T-helper 22 cell (primary cell): ENCODE results near the gene RFTN1.

Experiments
- DNase-seq: peaks from one replicate; pipeline ENCODE4 v3.0.0-alpha.2; 2020; ENCODE audit warnings: low read depth

RFTN1 gene

GRCh38 chr3:16464511-16465148 lies 48.9 kb downstream of the RFTN1 start:
- no peak for DNase-seq

GRCh38 chr3:16463914-16464313 lies 49.6 kb downstream of the RFTN1 start:
- no peak for DNase-seq

- no peak for DNase-seq
These were observed 50.4 kb downstream of the RFTN1 start for GRCh38 chr3:16463119-16463518.

DNA sequence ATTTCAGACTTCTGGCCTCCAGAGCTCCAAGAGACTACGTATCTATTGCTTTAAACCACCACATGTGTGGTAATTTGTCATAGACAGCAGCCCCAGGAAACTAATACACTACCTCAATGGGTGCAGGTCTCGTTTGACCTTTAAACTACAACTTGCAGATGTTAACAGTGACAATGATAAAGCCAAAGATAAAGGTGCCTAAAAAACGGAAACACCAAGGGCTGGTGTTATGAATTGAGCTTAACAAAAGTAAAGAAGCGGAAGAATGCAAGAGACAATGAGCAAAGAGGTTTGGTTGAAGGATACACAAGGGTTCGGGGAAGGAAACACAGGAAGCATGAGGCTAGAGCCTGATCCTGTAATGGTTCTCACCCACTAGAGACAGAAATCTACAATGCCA lies 50.8 kb downstream of the RFTN1 start:
- no peak for DNase-seq

DNA sequence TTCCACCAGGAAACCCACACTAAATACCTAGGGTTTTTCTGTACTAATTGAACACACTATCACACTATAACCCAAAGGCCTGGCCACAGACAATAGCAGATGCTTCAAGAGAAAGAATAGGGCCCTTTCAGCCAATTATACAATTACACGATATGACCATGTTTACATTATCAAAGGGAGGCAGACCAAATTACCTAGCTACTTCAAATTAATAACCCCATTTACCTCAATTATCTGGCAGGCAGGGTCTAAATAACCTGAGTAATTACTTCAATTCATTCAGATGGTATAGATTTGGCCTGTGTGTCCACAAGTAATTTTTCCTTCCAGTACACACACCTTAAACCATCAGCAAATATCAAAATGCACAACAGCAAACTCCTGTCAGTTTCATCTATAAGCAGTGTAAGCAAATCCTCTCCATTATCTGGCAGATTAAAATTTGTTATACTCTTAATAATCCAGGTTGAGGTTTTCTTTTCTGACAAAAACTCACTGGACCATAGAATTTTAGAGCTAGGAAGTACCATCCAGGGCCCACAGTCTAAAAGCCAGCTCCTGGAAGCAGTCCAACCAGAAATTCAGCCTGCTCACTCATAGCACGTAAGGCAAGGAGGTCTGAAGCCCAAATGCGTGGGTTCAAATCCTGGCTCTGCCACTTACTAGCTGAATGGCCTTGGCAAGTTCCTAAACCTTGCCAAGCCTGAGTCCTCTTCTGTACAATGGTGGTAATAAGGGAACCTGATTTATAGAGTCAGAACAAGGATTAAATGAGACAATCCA lies 51.8 kb downstream of the RFTN1 start:
- DNase-seq: no peak

GRCh38 chr3:16460886-16461285 lies 52.6 kb downstream of the RFTN1 start:
- no peak for DNase-seq

DNA sequence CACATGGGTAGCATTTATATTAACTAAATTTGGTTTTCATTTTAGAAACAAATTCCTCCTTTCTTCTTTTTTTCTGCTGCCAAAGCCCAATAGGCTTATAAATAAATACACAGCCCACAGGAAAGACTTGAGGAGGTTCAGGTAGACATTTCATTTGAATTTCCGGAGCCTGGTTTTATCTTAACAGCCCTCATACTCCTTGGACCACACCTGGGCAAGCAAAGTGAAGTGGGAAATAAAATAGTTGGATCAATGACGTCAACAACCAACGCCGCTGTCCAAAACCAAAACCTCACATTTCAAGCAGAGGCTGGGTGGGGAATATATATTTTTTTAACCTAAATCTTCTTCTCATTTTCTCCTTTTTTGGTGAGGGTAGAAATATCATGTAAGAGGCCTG lies 53.2 kb downstream of the RFTN1 start:
- DNase-seq: no peak

GRCh38 chr3:16456784-16457415 lies 56.6 kb downstream of the RFTN1 start:
- no peak for DNase-seq

- DNase-seq: no peak
These were observed 57.5 kb downstream of the RFTN1 start for GRCh38 chr3:16455966-16456365.

GRCh38 chr3:16455001-16455400 lies 58.5 kb downstream of the RFTN1 start:
- no peak for DNase-seq

GRCh38 chr3:16452261-16452660 lies 61.2 kb downstream of the RFTN1 start:
- no peak for DNase-seq

GRCh38 chr3:16449369-16449768 lies 64.1 kb downstream of the RFTN1 start:
- DNase-seq: no peak

- no peak for DNase-seq
These were observed 64.8 kb downstream of the RFTN1 start for GRCh38 chr3:16448639-16449070.

GRCh38 chr3:16447135-16447534 lies 66.4 kb downstream of the RFTN1 start:
- no peak for DNase-seq

GRCh38 chr3:16444344-16444743 lies 69.2 kb downstream of the RFTN1 start:
- DNase-seq: no peak

DNA sequence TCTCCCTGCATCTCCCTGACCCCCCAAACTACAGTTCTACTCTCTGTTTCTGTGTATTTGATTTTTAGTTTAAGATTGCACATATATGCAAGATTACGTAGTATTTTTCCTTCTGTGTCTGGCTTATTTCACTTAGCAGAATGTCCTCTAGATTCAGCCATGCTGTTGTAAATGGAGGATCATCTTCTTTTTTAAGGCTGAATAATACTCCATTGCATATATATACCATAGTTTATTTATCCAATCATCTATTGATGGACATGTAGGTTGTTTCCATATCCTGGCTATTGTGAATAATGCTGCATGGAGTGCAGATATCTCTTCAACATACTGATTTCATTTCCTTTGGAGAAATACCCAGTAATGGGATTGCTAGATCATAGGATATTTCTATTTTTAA lies 70.8 kb downstream of the RFTN1 start:
- no peak for DNase-seq

DNA sequence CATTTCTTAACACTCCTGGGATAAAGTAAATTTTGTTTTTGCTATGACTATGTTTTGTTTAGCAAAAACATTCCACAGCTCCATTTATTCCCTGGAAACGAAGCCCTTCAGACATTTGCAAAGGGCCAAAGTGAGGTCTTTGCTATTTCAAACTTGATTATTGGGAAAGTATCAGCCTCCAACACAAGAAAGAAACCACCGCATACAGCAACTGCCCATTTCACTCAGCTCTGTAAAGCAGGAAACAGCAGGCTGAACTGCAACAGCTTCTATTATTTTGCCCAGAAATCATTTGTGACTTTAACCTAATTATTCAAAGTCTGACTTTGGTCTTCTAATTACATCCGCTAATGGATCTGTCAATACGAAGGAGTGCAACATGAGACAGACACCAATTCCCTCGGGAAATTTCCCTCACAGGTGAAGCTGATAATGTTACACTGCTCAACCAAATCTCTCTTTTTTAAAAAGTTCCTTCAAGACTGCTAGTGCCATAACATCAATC lies 72.1 kb downstream of the RFTN1 start:
- DNase-seq: no peak

DNA sequence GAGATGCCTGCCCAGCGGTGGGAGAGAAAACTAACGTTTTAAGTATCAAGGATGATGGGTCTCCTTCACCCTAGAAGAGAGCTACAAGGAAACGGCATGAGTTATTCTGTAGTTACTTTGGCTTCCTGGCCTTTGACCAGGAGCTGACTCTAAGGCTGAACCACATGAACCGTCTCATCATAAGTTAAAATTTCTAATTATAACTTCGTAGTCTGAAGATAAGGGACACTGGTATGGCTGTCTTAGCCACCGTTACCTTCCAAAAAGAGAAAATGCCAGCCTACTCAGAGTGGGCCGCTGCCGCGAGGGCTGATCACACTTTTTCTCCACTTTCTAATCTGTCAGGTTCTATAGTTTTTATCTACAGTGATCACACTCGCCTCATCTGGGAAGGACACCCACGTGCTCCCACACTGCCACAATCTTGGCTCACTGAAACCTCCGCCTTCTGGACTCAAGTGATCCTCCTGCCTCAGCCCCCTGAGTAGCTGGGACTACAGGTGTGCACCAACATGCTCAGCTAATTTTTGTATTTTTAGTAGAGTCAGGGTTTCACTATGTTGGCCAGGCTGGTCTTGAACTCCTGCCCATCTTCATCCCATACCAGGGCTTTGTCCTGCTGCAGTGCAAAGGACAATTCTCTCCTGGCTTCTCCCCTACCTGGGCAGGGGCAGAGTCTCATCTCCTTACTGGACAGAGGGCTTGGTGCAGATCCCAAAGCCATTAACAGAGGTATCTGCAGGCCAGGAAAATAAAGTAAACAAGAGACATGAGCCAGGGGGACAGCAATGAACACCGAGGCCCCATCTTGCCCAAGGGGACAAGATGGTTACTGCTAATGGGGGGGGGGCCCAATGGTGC lies 73.4 kb downstream of the RFTN1 start:
- DNase-seq: no peak

DNA sequence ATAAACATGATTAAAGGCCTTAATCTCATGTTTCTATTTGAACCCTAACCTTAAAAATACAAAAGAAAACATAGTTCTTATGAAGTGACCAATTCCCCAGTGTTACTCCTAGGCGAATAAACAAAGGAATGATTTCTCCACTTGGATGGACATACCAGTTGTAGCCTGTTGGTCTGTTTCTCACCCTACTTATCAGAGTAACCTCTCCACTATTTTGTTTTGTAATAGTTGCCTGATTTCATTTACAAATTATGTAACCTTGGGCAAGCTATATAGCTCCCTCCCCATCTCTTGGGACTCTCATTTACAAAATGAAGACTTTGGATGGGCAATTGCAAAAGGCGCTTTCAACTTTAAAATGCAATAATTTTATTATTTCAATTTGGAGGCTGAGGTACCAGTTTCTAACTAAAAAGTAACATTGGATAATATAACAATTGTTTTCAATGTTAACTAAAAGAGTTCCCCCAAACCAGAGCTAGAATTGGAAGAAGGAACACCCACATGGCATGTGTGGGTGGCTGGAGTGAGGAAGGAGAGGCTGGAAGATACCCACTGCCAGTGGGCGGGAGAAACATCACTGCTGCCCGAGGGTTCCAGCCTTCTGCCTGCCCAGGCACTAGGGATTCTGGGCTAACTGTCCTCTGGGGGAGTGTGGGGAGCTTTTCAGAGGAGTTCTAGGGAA lies 74.2 kb downstream of the RFTN1 start:
- no peak for DNase-seq

DNA sequence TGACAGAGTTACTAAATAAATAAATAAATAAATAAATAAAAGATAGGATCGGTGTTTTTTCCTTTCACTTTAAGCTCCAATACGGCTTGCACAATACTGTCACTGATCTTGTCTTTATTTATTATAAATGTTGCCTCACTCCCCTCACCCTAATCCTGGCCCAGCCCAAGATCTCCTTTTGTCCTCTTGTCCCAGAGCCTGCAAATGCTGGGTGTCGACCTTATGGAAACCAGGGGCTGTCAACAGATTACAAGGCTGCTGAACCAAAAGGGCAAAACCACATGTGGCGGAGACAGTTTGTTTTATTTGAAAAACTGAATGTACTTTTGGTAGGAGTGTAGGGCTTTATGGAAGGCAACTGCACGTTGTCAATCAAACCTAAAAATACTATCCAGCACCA lies 75.9 kb downstream of the RFTN1 start:
- no peak for DNase-seq

- no peak for DNase-seq
These were observed 79.8 kb downstream of the RFTN1 start for GRCh38 chr3:16433701-16434151.
